Measurements from ENCODE around the gene HMGCR.
"Not testable (repeated sequence)": the region's sequence is repeated elsewhere in the genome, so short reads cannot be mapped to it uniquely, and the experiment has no call there.

The HMGCR gene

GRCh38 chr5:75334413-75334812, 2.6 kb upstream of the HMGCR start:
- H3K4me1 ChIP-seq (ENCODE audit: control insufficient read depth, insufficient read depth, low read length); H3K4me3 ChIP-seq (ENCODE audit: low read depth, low read length); POLR2A ChIA-PET; H3K36me3 ChIP-seq (ENCODE audit: control insufficient read depth in 2 of 2, insufficient read depth in 1 of 2, low read length in 2 of 2); H3K27ac ChIP-seq (ENCODE audit: extremely low read depth, low read depth, low read length); H3K9me3 ChIP-seq (ENCODE audit: control insufficient read depth, insufficient read depth, low read depth, low read length); CTCF ChIA-PET: not testable (repeated sequence)

- no peak for TF ChIP-seq ZNF785 (tag by site-specific recombination; IDR thresholded peaks at IDR 0.05)
- TF ChIP-seq ZNF280C (tag by site-specific recombination; IDR thresholded peaks at IDR 0.05), result no peak
- TF ChIP-seq ZNF791 (tag by site-specific recombination; IDR thresholded peaks at IDR 0.05), result no peak
- no peak for TF ChIP-seq ZNF362 (tag by site-specific recombination; IDR thresholded peaks at IDR 0.05)
- no peak for TF ChIP-seq ZNF155 (tag by site-specific recombination; IDR thresholded peaks at IDR 0.05)
- no peak for TF ChIP-seq ZNF677 (tag by site-specific recombination; IDR thresholded peaks at IDR 0.05)
- TF ChIP-seq HOXD13 (CRISPR knock-in tag; IDR thresholded peaks at IDR 0.05; ENCODE audit: borderline replicate concordance), result no peak
- TF ChIP-seq GLIS2 (tag by site-specific recombination; IDR thresholded peaks at IDR 0.05), result no peak
- TF ChIP-seq ZNF621 (tag by site-specific recombination; IDR thresholded peaks at IDR 0.05), result no peak
- no peak for TF ChIP-seq ZNF266 (tag by site-specific recombination; IDR thresholded peaks at IDR 0.05; ENCODE audit: low read depth)
- no peaks in the 10 kb centered on the region for H3K9me3 ChIP-seq (ENCODE audit: control insufficient read depth, insufficient read depth, low read depth, low read length)
- no peak overlapping the region for H3K4me3 ChIP-seq (ENCODE audit: low read depth, low read length)
- ChIA-PET POLR2A (no interaction called here), CTCF (no interaction called here)
- no peak overlapping the region for H3K27ac ChIP-seq (ENCODE audit: extremely low read depth, low read depth, low read length)
- peaks cover under 1% of the 10 kb centered on the region; the same call in 1 of the 2 replicates for H3K4me1 ChIP-seq (ENCODE audit: control insufficient read depth, insufficient read depth, low read length)
- no peaks in the 10 kb centered on the region for H3K36me3 ChIP-seq (ENCODE audit: control insufficient read depth in 2 of 2, insufficient read depth in 1 of 2, low read length in 2 of 2)
Observed at GRCh38 chr5:75335486-75335885, 1.5 kb upstream of the HMGCR start.

- POLR2A ChIA-PET, result interaction anchor here (0.7 to 2.0 kb wide), 15 partner anchors 8 to 1067 kb away, joined by 3 to 34 read pairs (median 6); partner anchors contain the start of genes ANKRD31, GCNT4, IQGAP2 and POC5
- no peaks in the 10 kb centered on the region for H3K9me3 ChIP-seq (ENCODE audit: control insufficient read depth, insufficient read depth, low read depth, low read length)
- CTCF ChIA-PET, result interaction anchor here (0.6 to 1.5 kb wide), 7 partner anchors 9 to 416 kb away, joined by 3 to 17 read pairs (median 4); partner anchors contain the start of genes ANKRD31 and GCNT4
- TF ChIP-seq ZNF561 (tag by site-specific recombination; IDR thresholded peaks at IDR 0.05; ENCODE audit: borderline replicate concordance) (0 out of 2 replicates have a peak, but pooled peaks have one; percentile 31), ZNF391 (tag by site-specific recombination; IDR thresholded peaks at IDR 0.05; ENCODE audit: borderline replicate concordance, low read depth) (peak; percentile 6; the same call in 1 of the 2 replicates), ZNF792 (tag by site-specific recombination; IDR thresholded peaks at IDR 0.05) (no peak), ZNF398 (tag by site-specific recombination; IDR thresholded peaks at IDR 0.05) (no peak), ZNF433 (tag by site-specific recombination; IDR thresholded peaks at IDR 0.05; ENCODE audit: low read depth) (no peak), KLF1 (tag by site-specific recombination; IDR thresholded peaks at IDR 0.05) (no peak), ZNF555 (tag by site-specific recombination; conservative IDR thresholded peaks at IDR 0.05) (no peak), ZNF148 (tag by site-specific recombination; IDR thresholded peaks at IDR 0.05; ENCODE audit: borderline replicate concordance) (no peak), KLF9 (tag by site-specific recombination; IDR thresholded peaks at IDR 0.05; ENCODE audit: low read depth) (no peak), ZNF677 (tag by site-specific recombination; IDR thresholded peaks at IDR 0.05) (no peak), ZNF146 (tag by site-specific recombination; IDR thresholded peaks at IDR 0.05) (no peak), ZBTB44 (tag by site-specific recombination; IDR thresholded peaks at IDR 0.05) (peak; percentile 87)
Observed at GRCh38 chr5:75335952-75336614, 937 bp upstream of the HMGCR start.

More at GRCh38 chr5:75335952-75336614, 937 bp upstream of the HMGCR start:
- peak overlapping the region; percentile 60 for H3K4me3 ChIP-seq (ENCODE audit: low read depth, low read length)
- no peaks in the 10 kb centered on the region for H3K36me3 ChIP-seq (ENCODE audit: control insufficient read depth in 2 of 2, insufficient read depth in 1 of 2, low read length in 2 of 2)
- H3K4me1 ChIP-seq (ENCODE audit: control insufficient read depth, insufficient read depth, low read length), result peaks cover 5% of the 10 kb centered on the region
- peak overlapping the region; percentile 78 for H3K27ac ChIP-seq (ENCODE audit: extremely low read depth, low read depth, low read length)

All from HEK293 (cell line).